Posterior vena cava (tissue), 2 donors: ENCODE results near the gene FN3K. TPM values are rescaled to one million over a fixed set of nuclear protein-coding genes. Genes with fewer than 3 reads are reported as not detected.

Experiments
- DNase-seq: peaks from one replicate; pipeline ENCODE4 v3.0.0-alpha.2; 2020; ENCODE audit warnings: low spot score
- intact Hi-C, 2 donors: fragments of 100-400 bp; cut with DNase I; formaldehyde crosslinking; loops; one replicate each; pipeline versions ENCODE4 v1.14.1 to v1.14.2; 2022 to 2023
- total RNA-seq, 2 donors: library from RNA; stranded (reverse); fragmentation: NEBNext Ultra II Directional; extraction: Animal tissue kit (Norgen Biotek cat#: 25700); gene quantifications; one replicate each; pipeline ENCODE4 v1.2.1, GENCODE V29; 2021
- donor health status: DM: yes; HTN: yes; CAD: no.
- donor health status: DM: yes; HTN: yes; CAD: no.

The FN3K gene
- total RNA-seq, 2 donors from 2014 or later = 9.6 to 13.2 TPM

GRCh38 chr17:82702231-82702927 is 33.0 kb upstream of the FN3K start:
- no peak for DNase-seq
- intact Hi-C loops = no loop called here

GRCh38 chr17:82703036-82703745 is 32.2 kb upstream of the FN3K start:
- no peak for DNase-seq
- intact Hi-C loops = no loop called here

DNA sequence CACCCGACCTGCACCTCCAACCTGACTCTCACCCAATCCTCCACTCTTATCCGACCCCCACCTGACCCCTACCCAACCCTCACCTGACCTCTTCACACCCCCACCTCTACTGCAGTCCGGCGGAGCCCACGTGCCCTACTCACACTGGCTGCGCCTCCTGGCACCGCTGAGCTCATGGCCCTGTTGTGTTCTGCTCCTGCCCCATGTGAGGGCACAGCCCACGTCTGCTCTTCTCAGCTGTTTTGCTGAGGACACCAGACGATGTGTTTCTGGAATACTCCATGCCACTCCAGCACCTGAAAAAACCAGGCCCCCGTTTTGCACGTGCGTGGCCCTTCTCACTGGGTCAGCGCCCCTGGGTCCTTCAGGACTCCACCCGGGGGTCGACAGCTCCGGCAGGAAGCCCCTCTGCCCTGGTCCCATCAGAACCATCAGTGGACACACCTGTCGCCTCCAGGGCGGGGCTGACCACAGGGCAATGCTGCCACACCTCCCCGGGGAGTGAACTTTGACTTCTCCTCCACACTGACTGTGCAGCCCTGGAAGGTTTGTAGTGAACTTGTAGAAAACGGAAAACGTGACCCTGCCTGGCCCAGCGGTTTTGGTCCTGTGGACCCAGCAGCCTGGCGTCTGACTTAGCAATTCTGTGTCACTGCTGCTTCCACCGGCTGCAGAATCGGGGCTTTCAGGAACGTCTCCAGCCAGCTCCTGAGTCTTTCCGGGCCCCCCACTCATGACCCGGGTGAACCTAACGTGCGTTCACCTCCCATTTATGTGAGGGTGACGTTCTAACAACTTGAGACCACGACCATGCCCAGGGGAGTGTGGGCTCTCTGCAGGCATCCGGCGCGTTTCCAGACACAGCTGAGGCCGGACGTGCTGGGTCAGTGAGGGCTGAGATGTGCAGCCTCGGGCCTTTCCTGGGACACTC is 31.2 kb upstream of the FN3K start:
- intact Hi-C loops = no loop called here
- no peak for DNase-seq

DNA sequence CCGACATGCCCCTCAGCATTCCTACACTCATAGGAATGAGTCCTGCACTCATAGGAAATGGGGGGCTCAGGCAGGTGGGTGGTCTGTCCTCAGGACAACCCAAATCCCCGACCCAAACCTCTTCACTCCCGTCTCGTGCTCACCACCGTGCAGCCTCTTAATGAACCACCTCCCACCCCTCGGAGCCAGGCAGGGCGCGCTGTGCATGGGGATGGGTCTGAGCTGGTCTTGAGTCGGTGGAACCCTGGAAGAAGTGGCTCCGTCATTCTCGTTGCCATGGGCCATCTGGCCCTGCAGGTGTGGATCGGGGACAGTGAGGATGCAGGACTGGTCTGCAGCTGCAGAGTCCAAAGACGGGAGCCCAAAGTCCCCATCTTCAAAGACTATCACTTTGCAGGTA is 30.5 kb upstream of the FN3K start:
- intact Hi-C loops = no loop called here
- no peak for DNase-seq

DNA sequence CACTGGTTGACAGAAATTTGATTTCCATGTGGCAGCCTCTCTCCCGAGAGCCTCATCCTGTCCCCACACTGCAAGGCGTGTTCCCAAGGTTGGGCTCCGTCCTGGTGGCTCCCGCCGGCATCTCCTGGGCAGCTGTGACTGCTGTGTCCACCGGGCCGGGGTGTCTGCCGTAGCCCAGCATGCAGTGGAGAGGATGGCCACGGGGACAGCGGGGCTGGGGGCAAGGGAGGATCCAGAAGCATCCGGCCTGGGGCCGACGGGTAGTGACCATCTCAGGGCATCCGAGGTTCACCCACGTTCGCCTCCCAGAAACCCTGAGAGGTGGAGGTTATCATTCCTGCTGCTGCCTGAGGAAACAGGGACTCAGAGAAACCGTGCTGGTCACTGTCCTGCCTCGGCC is 29.7 kb upstream of the FN3K start:
- DNase-seq = no peak
- intact Hi-C loops = no loop called here

- intact Hi-C loops = no loop called here
Measured at GRCh38 chr17:82709024-82709675, 26.3 kb upstream of the FN3K start.

GRCh38 chr17:82709676-82710498 is 25.5 kb upstream of the FN3K start:
- no peak for DNase-seq
- intact Hi-C loops = no loop called here

More at GRCh38 chr17:82709024-82709675, 26.3 kb upstream of the FN3K start:
- DNase-seq = no peak

- DNase-seq = no peak
- intact Hi-C loops = no loop called here
Measured at GRCh38 chr17:82710499-82711232, 24.7 kb upstream of the FN3K start.

DNA sequence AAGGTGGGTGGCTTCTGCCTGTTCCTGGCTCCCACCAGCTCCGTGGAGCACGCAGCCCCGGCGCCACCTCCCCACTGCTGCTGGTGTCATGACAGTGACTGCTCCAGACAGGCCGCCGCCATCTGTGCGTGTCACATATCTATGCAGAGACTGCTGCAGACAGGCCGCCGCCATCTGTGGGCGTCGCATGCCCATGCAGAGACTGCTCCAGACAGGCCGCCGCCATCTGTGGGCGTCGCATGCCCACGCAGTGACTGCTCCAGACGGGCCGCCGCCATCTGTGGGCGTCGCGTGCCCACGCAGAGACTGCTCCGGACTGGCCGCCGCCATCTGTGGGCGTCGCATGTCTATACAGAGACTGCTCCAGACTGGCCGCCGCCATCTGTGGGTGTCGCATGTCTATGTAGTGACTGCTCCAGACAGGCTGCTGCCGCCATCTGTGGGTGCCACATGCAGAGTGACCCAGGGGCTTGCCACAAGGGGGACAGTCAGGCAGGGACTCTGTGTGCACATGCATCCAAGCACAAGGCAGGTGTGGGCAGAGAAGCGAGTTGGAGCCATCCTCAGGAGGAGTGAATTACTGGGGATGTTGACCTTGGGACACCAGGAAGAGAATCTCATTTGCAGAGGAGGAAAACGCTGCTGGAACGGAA is 22.2 kb upstream of the FN3K start:
- intact Hi-C loops = no loop called here
- no peak for DNase-seq

DNA sequence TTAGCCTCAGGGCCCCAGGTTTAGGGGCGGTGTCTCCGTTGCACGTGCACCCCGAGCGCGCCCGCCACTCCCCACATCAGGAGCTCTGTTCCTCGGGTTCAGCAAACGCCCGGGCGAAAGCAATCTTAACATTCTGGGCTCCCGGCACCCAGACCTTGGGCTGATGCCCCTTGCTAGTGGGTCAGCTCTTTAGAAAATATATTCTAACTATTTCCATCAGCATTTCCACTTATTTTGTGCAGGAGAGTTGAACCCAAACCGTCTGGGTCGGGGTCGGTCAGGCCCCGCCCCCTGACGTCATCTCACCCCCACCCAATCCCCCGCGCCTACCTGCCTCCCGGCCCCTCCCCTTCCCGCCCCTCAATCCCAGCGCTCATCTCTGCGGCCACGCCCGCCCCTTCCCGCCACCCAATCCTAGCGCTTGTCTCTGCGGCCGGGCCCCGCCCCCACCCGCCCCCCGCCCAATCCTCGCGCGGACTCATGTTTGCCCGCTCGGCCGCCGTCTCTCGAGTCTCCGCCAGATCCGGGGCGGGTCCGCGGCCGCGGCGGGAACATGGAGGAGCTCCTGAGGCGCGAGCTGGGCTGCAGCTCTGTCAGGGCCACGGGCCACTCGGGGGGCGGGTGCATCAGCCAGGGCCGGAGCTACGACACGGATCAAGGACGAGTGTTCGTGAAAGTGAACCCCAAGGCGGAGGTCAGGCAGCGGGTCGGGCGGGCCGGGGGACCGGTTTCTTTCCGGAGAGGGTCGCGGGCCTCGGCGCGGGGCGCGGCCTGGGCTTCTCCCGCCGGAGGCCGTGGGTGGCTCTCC is 19.0 kb upstream of the FN3K start, which contains the start of gene FN3KRP:
Gene FN3KRP, plus strand, starts transcription at position 504 of the 808 bp plus-strand sequence. Its CDS starts 50 bp downstream, at position 554.
- DNase-seq = peak; percentile 97
- intact Hi-C loops = no loop called here

DNA sequence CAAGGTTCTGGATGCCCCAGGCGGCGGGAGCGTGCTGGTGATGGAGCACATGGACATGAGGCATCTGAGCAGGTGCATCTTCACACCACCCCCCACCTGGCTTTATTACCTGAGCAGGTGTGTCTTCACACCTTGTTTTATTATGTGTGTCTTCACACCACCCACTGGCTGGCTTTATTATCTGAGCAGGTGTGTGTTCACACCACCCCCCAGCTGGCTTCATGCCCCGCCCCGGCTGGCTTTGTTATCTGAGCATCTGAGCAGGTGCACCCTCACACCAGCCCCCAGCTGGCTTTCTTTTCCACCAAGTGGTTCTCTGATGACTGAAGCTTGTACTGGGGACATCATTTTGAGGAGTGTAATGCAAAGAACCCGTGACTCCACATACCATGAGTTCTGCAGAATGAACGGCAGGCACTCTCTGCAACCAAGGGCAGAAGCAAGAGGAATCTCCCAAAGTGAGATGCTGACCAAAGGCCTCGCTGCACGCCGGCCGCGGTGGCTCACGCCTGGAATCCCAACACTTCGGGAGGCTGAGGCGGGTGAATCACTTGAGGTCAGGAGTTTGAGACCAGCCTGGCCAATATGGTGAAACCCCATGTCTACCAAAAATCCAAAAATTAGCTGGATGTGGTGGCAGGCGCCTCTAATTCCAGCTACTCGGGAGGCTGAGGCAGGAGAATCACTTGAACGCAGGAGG is 16.3 kb upstream of the FN3K start:
- no peak for DNase-seq
- intact Hi-C loops = no loop called here

GRCh38 chr17:82720204-82720603 is 15.2 kb upstream of the FN3K start:
- DNase-seq = no peak
- intact Hi-C loops = no loop called here

- DNase-seq = no peak
- intact Hi-C loops = no loop called here
Measured at GRCh38 chr17:82722341-82723013, 12.9 kb upstream of the FN3K start.

DNA sequence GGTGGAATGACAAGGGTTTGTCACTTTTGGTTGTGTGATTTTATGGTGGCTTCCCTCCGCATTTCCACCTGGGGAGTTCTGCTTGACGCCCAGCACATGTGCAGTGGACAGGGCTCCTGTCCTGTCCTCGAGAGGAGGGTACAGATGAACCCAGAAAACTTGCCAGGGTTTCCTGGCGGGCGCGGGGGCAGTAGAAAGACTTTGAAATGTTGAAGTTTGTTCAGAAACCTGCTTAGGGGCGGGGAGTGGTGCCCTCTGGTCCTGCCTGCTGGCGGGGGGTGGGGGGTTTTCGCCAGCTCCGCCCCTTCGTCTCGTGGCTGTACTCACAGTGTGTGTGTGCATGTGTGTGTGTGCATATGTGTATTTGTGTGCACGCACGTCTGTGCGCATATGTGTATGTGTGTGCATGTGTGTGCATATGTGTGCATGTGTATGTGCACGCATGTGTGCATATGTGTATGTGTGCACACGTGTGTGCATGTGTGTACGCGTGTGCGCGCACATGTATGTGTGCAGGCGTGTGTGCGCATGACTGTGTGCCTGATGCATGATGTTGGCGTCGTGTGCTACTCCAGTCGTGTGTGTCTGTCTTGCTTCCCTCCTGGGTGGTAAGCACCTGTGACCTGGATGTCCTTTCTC is 12.1 kb upstream of the FN3K start:
- no peak for DNase-seq
- intact Hi-C loops = no loop called here

DNA sequence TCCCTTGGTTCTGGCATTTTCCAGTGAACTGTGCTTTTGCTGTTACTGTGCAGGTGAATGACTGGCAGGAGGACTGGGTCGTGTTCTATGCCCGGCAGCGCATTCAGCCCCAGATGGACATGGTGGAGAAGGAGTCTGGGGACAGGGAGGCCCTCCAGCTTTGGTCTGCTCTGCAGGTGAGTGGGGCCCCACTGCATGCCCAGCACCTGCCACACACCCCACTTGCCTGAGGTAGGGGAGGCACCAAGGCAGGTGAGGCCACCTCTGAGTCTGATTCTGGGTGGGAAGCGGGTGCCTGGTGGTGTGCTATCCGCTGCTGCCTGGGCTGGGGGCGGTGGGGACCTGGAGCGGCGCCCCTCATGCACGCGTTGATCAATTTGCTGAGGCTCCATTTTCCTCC is 9.0 kb upstream of the FN3K start:
- intact Hi-C loops = loop anchor here in 1 of 2 donors (5.0 kb wide), 1 partner anchor 1419 kb away; no protein-coding TSS in a partner anchor
- no peak for DNase-seq
